Measurements from ENCODE around the gene SPINT1. TPM values are rescaled to one million over a fixed set of nuclear protein-coding genes. Genes with fewer than 3 reads are reported as not detected.
A peak's percentile ranks its signal among the peaks of the same experiment; 100 is the strongest.
"Not testable (repeated sequence)": the region's sequence is repeated elsewhere in the genome, so short reads cannot be mapped to it uniquely, and the experiment has no call there.

SPINT1 gene
- total RNA-seq, 2 experiments from 2014 or later: 4.9 to 5.1 TPM

GRCh38 chr15:40854161-40854560 lies 10.3 kb downstream of the SPINT1 start:
- Mint-ChIP-seq H3K27ac (no peak overlapping the region), H3K27me3 (peaks cover 1% of the 10 kb centered on the region), H3K4me1 (peaks cover 15% of the 10 kb centered on the region), H3K9me3 (no peaks in the 10 kb centered on the region), H3K4me3 (no peak overlapping the region), H3K36me3 (ENCODE audit: low read depth) (no peaks in the 10 kb centered on the region)
- CTCF ChIA-PET: interaction anchor here (1.7 to 9.9 kb wide), 2 partner anchors 36 to 41 kb away, joined by 15 to 216 read pairs; partner anchors contain the start of gene VPS18
- POLR2A ChIA-PET: interaction anchor here (1.0 kb wide), 1 partner anchor 10 kb away, joined by 3 read pairs; the partner anchor contains the start of gene SPINT1
- DNase-seq: no peak

GRCh38 chr15:40855706-40856234 lies 11.9 kb downstream of the SPINT1 start:
- Mint-ChIP-seq H3K27ac (no peak overlapping the region), H3K4me3 (no peak overlapping the region), H3K36me3 (ENCODE audit: low read depth) (no peaks in the 10 kb centered on the region), H3K27me3 (peaks cover 1% of the 10 kb centered on the region), H3K9me3 (no peaks in the 10 kb centered on the region), H3K4me1 (peaks cover 18% of the 10 kb centered on the region)
- ChIA-PET CTCF (interaction anchor here (0.8 to 9.9 kb wide), 4 partner anchors 11 to 39 kb away, joined by 3 to 216 read pairs (median 9); partner anchors contain the start of gene VPS18), POLR2A (interaction anchor here (1.7 kb wide), 1 partner anchor 38 kb away, joined by 8 read pairs; the partner anchor contains the start of gene VPS18)
- DNase-seq: no peak

- H3K36me3 Mint-ChIP-seq (ENCODE audit: low read depth): no peaks in the 10 kb centered on the region
- H3K4me1 Mint-ChIP-seq: peaks cover 18% of the 10 kb centered on the region
- DNase-seq: no peak
- no peak overlapping the region for H3K27ac Mint-ChIP-seq
- no peaks in the 10 kb centered on the region for H3K27me3 Mint-ChIP-seq
- no peak overlapping the region for H3K4me3 Mint-ChIP-seq
- H3K9me3 Mint-ChIP-seq: no peaks in the 10 kb centered on the region
- POLR2A ChIA-PET: interaction anchor here (0.5 to 3.8 kb wide), 4 partner anchors 12 to 38 kb away, joined by 3 to 51 read pairs (median 4); partner anchors contain the start of genes PPP1R14D, SPINT1 and VPS18
- CTCF ChIA-PET: interaction anchor here (0.6 to 9.9 kb wide), 9 partner anchors 25 to 374 kb away, joined by 3 to 216 read pairs (median 10); partner anchors contain the start of genes CHP1 and EXD1
Observed at GRCh38 chr15:40856746-40857145, 12.9 kb downstream of the SPINT1 start.

GRCh38 chr15:40857601-40858341 lies 13.9 kb downstream of the SPINT1 start:
- Mint-ChIP-seq H3K27ac (no peak overlapping the region), H3K4me1 (peaks cover 18% of the 10 kb centered on the region), H3K27me3 (no peaks in the 10 kb centered on the region), H3K36me3 (ENCODE audit: low read depth) (no peaks in the 10 kb centered on the region), H3K4me3 (no peak overlapping the region), H3K9me3 (no peaks in the 10 kb centered on the region)
- peak; percentile 84 for DNase-seq
- POLR2A ChIA-PET: interaction anchor here (0.6 to 3.8 kb wide), 11 partner anchors 10 to 335 kb away, joined by 3 to 51 read pairs (median 4); partner anchors contain the start of genes DNAJC17, PPP1R14D, SPINT1 and VPS18
- CTCF ChIA-PET: interaction anchor here (0.5 to 9.9 kb wide), 36 partner anchors 8 to 1853 kb away, joined by 3 to 216 read pairs (median 4); partner anchors contain the start of genes CHP1, DNAJC17, EXD1 and GCHFR

- POLR2A ChIA-PET: interaction anchor here (0.6 to 3.8 kb wide), 9 partner anchors 11 to 334 kb away, joined by 3 to 51 read pairs (median 3); partner anchors contain the start of genes DNAJC17, SPINT1, VPS18 and ZFYVE19
- Mint-ChIP-seq H3K4me3 (no peak overlapping the region), H3K9me3 (no peaks in the 10 kb centered on the region), H3K27me3 (no peaks in the 10 kb centered on the region), H3K36me3 (ENCODE audit: low read depth) (no peaks in the 10 kb centered on the region), H3K4me1 (peaks cover 18% of the 10 kb centered on the region), H3K27ac (no peak overlapping the region)
- DNase-seq: no peak
- CTCF ChIA-PET: interaction anchor here (0.5 to 9.9 kb wide), 31 partner anchors 9 to 1852 kb away, joined by 3 to 216 read pairs (median 4); partner anchors contain the start of genes CHP1, DNAJC17, EXD1 and GCHFR
Observed at GRCh38 chr15:40858706-40859105, 14.9 kb downstream of the SPINT1 start.

GRCh38 chr15:40859206-40859851 lies 15.5 kb downstream of the SPINT1 start:
- DNase-seq: peak; percentile 86
- Mint-ChIP-seq H3K4me1 (peaks cover 18% of the 10 kb centered on the region), H3K27me3 (no peaks in the 10 kb centered on the region), H3K4me3 (no peak overlapping the region), H3K9me3 (no peaks in the 10 kb centered on the region), H3K27ac (no peak overlapping the region), H3K36me3 (ENCODE audit: low read depth) (no peaks in the 10 kb centered on the region)
- ChIA-PET POLR2A (interaction anchor here (0.6 to 3.8 kb wide), 6 partner anchors 11 to 327 kb away, joined by 3 to 51 read pairs (median 4); partner anchors contain the start of genes SPINT1 and VPS18), CTCF (interaction anchor here (0.5 to 9.9 kb wide), 26 partner anchors 10 to 372 kb away, joined by 3 to 216 read pairs (median 5); partner anchors contain the start of genes CHP1, DNAJC17, EXD1 and GCHFR)

- H3K4me3 Mint-ChIP-seq; H3K27me3 Mint-ChIP-seq; H3K36me3 Mint-ChIP-seq (ENCODE audit: low read depth); DNase-seq; H3K9me3 Mint-ChIP-seq; H3K27ac Mint-ChIP-seq: not testable (repeated sequence)
- H3K4me1 Mint-ChIP-seq: peaks cover 18% of the 10 kb centered on the region
- CTCF ChIA-PET: interaction anchor here (0.6 to 9.9 kb wide), 3 partner anchors 20 to 227 kb away, joined by 3 to 216 read pairs (median 34); no protein-coding TSS in a partner anchor
- POLR2A ChIA-PET: interaction anchor here (0.7 to 0.8 kb wide), 2 partner anchors 31 to 909 kb away, joined by 3 read pairs; no protein-coding TSS in a partner anchor
Observed at GRCh38 chr15:40861147-40861546, 17.3 kb downstream of the SPINT1 start.

- Mint-ChIP-seq H3K4me1 (peaks cover 7% of the 10 kb centered on the region), H3K9me3 (no peaks in the 10 kb centered on the region), H3K4me3 (no peak overlapping the region), H3K27ac (no peak overlapping the region), H3K27me3 (peaks cover 2% of the 10 kb centered on the region), H3K36me3 (ENCODE audit: low read depth) (no peaks in the 10 kb centered on the region)
- CTCF ChIA-PET: interaction anchor here (0.6 to 1.5 kb wide), 2 partner anchors 28 to 209 kb away, joined by 3 to 5 read pairs; no protein-coding TSS in a partner anchor
- POLR2A ChIA-PET: interaction anchor here (1.7 kb wide), 1 partner anchor 30 kb away, joined by 4 read pairs; the partner anchor contains the start of gene VPS18
- DNase-seq: no peak
Observed at GRCh38 chr15:40863660-40864270, 19.9 kb downstream of the SPINT1 start.

- CTCF ChIA-PET: interaction anchor here (1.0 kb wide), 1 partner anchor 12 kb away, joined by 3 read pairs; no protein-coding TSS in a partner anchor
Observed at GRCh38 chr15:40867199-40867598, 23.4 kb downstream of the SPINT1 start.

GRCh38 chr15:40869686-40870085 lies 25.8 kb downstream of the SPINT1 start:
- DNase-seq: no peak
- peaks cover 20% of the 10 kb centered on the region for H3K27me3 Mint-ChIP-seq
- H3K36me3 Mint-ChIP-seq (ENCODE audit: low read depth): no peaks in the 10 kb centered on the region
- H3K4me3 Mint-ChIP-seq: no peak overlapping the region
- H3K9me3 Mint-ChIP-seq: no peaks in the 10 kb centered on the region
- H3K4me1 Mint-ChIP-seq: peaks cover 16% of the 10 kb centered on the region
- H3K27ac Mint-ChIP-seq: no peak overlapping the region
- CTCF ChIA-PET: interaction anchor here (0.9 kb wide), 1 partner anchor 23 kb away, joined by 3 read pairs; no protein-coding TSS in a partner anchor
- POLR2A ChIA-PET: interaction anchor here (1.1 kb wide), 1 partner anchor 11 kb away, joined by 3 read pairs; no protein-coding TSS in a partner anchor

More at GRCh38 chr15:40867199-40867598, 23.4 kb downstream of the SPINT1 start:
- Mint-ChIP-seq H3K4me1 (peaks cover 3% of the 10 kb centered on the region), H3K4me3 (no peak overlapping the region), H3K9me3 (no peaks in the 10 kb centered on the region), H3K36me3 (ENCODE audit: low read depth) (no peaks in the 10 kb centered on the region), H3K27ac (no peak overlapping the region), H3K27me3 (peaks cover 4% of the 10 kb centered on the region)
- POLR2A ChIA-PET: interaction anchor here (1.7 kb wide), 1 partner anchor 9 kb away, joined by 3 read pairs; no protein-coding TSS in a partner anchor
- DNase-seq: no peak

- no peaks in the 10 kb centered on the region for H3K36me3 Mint-ChIP-seq (ENCODE audit: low read depth)
- no peak overlapping the region for H3K4me3 Mint-ChIP-seq
- H3K27me3 Mint-ChIP-seq: peaks cover 22% of the 10 kb centered on the region
- ChIA-PET CTCF (interaction anchor here (1.6 kb wide), 1 partner anchor 21 kb away, joined by 8 read pairs; no protein-coding TSS in a partner anchor), POLR2A (interaction anchor here (1.1 to 1.3 kb wide), 2 partner anchors 8 to 12 kb away, joined by 3 read pairs; no protein-coding TSS in a partner anchor)
- H3K4me1 Mint-ChIP-seq: peaks cover 16% of the 10 kb centered on the region
- DNase-seq: no peak
- no peak overlapping the region for H3K27ac Mint-ChIP-seq
- H3K9me3 Mint-ChIP-seq: no peaks in the 10 kb centered on the region
Observed at GRCh38 chr15:40870716-40871115, 26.9 kb downstream of the SPINT1 start.
